GM12874 (cell line): ENCODE results near the gene ELOVL1.

Experiments used
- CTCF ChIP-seq: IDR thresholded peaks from 2 replicates; pipeline ENCODE4 v1.5.1; 2011; ENCODE audit warnings: low read depth, mild to moderate bottlenecking, control low read depth, low read length, moderate library complexity; ENCODE audit not compliant: insufficient read depth

The ELOVL1 gene

GRCh38 chr1:43317817-43318471 lies 49.9 kb downstream of the ELOVL1 start:
- TF ChIP-seq CTCF = no peak

GRCh38 chr1:43316738-43317520 lies 50.9 kb downstream of the ELOVL1 start:
- no peak for TF ChIP-seq CTCF

- no peak for TF ChIP-seq CTCF
Observed at GRCh38 chr1:43315963-43316737, 51.7 kb downstream of the ELOVL1 start.

- TF ChIP-seq CTCF = no peak
Observed at GRCh38 chr1:43315481-43315880, 52.3 kb downstream of the ELOVL1 start.

GRCh38 chr1:43314233-43314632 lies 53.6 kb downstream of the ELOVL1 start:
- no peak for TF ChIP-seq CTCF

GRCh38 chr1:43313771-43314170 lies 54.0 kb downstream of the ELOVL1 start:
- TF ChIP-seq CTCF = no peak
